ENCODE measurements around the gene C3orf18.

DNA sequence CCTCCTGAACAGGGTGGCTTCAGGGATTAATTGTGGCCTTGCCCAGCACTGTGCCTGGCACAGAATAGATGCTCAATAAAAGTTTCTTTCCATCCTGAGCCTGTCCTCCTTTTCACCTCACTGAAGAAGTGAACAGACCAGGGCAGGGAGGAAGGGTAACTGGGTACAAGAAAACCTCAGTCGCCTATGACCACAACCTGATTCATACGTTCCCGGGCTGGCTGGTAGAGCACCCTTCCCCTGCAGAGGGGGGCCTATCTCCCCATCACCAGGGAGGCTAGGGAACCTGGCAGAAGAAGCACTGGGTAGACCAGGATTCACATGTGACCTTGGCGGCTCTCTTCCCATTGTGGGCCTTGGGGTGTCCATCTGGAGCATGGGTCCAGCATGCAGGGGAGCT is 36.3 kb downstream of the C3orf18 start:
- TF ChIP-seq, protein P1, sequence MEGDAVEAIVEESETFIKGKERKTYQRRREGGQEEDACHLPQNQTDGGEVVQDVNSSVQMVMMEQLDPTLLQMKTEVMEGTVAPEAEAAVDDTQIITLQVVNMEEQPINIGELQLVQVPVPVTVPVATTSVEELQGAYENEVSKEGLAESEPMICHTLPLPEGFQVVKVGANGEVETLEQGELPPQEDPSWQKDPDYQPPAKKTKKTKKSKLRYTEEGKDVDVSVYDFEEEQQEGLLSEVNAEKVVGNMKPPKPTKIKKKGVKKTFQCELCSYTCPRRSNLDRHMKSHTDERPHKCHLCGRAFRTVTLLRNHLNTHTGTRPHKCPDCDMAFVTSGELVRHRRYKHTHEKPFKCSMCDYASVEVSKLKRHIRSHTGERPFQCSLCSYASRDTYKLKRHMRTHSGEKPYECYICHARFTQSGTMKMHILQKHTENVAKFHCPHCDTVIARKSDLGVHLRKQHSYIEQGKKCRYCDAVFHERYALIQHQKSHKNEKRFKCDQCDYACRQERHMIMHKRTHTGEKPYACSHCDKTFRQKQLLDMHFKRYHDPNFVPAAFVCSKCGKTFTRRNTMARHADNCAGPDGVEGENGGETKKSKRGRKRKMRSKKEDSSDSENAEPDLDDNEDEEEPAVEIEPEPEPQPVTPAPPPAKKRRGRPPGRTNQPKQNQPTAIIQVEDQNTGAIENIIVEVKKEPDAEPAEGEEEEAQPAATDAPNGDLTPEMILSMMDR (IDR thresholded peaks at IDR 0.05): no peak
- TF ChIP-seq POLR2A (IDR thresholded peaks at IDR 0.05) (no peak), POLR2AphosphoS5 (IDR thresholded peaks at IDR 0.05) (no peak)
